ENCODE data around the gene STARD10.

Gene STARD10

DNA sequence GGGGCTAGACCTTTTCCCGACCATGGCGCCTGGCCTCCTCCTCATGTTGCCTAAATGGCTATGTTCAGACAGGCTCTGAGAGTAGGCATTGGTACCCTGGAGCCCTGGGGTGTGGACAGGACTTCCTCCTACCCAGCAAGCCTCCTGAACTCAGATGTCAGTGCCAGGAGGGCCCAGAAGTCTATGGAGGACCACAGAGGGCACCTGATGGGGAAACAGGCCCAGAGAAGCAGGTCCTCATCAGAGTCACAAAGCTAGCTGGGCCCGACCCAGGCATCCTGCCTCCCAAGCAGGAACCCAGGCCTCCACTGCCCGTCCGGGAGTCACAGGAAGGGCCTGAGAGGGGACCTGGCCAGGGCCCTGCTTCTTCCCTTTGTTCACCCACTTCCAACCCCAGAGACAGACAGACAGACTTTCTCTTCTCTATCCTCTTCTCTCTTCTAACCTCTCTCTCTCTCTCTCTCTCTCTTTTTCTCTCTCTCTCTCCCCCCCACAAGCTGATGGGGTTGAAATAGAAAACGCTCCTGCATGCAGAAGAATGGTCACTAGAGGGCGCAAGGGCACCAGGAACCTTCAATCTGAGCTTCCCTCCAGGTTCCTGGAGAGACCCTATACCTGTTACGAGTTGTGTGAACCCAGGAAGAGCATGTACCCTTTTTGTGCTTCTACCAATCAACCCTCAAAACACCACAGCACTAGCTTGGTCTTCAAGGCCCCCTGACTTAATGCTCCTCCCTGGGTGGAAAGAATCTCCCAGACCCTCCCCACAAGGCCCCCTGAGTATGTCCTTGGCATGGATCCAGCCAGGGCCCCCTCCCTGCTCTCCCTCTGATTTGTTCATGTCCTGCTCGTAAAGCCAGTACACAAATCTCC lies 68.8 kb downstream of the STARD10 start:
- peak; percentile 59 for DNase-seq (ENCODE audit: low read depth)

- no peak for DNase-seq (ENCODE audit: low read depth)
Observed at GRCh38 chr11:72724021-72724551, 69.8 kb downstream of the STARD10 start.

GRCh38 chr11:72723508-72723907 lies 70.3 kb downstream of the STARD10 start:
- no peak for DNase-seq (ENCODE audit: low read depth)

DNA sequence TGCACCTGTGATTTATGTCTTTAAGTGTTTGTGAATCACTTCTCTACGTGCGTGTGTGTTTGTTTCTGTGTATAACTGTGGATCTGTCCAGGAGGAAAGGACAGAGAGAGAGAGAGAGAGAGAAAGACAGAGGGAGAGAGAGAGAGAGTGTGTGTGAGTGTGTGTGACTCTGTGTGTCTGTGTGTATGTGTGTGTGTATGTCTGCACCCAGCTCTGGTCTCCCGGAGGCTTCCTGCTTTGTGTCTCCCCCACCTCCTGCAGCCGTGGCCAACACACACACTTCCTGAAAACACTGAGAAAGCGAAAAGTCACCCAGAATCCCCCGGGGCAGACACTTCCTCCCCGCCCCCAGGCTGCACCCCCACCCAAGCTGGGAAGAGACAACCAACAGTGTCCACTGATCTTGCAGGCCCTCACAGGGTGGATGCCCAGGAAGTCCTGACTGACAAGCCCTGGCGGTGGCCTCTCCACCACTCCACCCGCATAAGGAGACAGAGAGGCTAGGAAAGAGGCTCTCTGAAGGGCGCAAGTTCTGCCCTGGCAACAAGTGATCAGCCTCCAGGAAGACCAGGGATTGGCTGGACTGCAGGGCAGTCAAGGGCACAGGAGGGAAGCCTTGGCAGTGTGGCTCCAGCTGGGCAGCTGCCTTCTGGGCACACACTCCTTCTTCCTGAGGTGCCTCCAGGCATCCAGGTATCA lies 71.6 kb downstream of the STARD10 start:
- DNase-seq (ENCODE audit: low read depth) = peak; percentile 64

GRCh38 chr11:72721689-72722049 lies 72.2 kb downstream of the STARD10 start:
- DNase-seq (ENCODE audit: low read depth) = peak; percentile 24

- DNase-seq (ENCODE audit: low read depth) = no peak
Observed at GRCh38 chr11:72721276-72721675, 72.6 kb downstream of the STARD10 start.

DNA sequence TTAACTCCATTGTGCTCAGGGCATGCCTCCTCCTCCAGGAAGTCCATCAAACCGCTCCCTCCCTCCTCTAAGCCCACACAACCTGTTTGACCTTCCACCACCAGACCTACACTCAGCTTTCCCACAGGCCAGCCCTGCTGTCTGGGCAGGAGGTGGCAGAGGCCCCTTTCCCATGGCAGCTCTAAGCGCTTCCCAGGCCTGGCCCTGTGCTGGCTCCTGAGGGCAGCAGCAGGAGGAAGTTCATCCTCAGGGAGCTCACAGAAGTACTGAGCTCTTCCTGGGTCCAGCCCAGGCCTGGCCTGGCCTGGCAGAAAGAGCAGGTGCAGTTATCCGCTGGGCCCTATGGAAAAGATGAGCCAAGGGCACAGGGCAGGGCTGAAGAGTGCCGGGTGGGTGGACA lies 73.1 kb downstream of the STARD10 start:
- no peak for DNase-seq (ENCODE audit: low read depth)

DNA sequence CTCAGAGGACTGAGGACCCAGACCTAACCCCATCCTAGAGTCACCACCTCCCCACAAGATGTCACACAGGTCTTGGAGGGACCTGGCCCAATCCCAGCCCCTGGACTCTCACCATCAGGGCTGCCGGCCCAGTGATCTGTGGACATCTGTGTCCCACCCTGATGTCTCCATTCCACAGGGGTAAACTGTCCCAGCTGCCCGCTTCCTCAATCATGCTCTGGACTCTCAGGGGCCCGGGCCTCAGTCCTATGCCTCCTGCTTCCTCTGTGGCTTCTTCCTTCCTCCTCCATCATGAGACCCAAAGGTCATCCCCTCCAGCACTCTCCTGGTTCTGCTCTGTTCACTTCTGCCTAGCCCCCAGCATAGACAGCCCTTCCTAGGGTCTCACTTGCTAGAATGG lies 73.8 kb downstream of the STARD10 start:
- DNase-seq (ENCODE audit: low read depth) = no peak

DNA sequence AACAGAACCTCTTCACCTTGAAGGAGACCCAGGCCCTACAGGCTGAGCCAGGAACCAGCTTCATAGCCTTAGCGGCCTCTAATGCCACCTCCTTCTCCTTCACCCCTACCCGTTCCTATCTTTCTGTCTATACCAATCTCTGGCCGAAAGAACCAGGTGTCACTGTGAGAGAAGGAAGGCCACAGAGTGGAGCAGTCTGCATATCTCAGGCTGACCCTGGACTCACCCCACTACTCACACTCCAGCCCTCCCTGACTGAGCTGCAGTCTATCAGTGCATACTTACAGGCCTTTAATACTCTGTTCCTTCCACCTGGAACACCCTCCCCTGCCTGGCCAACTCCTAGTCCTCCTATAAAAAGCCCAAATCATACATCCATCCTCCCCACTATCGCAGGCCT lies 74.3 kb downstream of the STARD10 start:
- no peak for DNase-seq (ENCODE audit: low read depth)

DNA sequence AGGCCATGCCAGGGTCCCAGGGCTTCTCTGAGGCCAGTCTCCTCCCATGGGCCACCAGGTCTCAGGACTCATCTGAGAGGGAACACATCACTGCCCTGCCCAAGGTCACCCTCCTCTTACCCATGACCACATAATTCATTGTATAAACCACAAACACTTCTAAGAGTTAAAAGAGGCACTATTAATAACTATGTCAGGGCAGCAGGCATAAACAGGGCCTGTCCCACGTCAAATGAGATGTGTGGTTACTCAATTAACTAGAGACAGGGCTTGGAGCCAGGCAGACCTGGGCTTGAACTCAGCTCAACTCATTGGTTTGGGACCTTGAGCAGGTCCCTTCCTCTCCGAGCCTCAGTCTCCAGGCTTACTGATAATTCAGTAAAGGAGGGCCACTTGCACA lies 74.7 kb downstream of the STARD10 start:
- no peak for DNase-seq (ENCODE audit: low read depth)

DNA sequence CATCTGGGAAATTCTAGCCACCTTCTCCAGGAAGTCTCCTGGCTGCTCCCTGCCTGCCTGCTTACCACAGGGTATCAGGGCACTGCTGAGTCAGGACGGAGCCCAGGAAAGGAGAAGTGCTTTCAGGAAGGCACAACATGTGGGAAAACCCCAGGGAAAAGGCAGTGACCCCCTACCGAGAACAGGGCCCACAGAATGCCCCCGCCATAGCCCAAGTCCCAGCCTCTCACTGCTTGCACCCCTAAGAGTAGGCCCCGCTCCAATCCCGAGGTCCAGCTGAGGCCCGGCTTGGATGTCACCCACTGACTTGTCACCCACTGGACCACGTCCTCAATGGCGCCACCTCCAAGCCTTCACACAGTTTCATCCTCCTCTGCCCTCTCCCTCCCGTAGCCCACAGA lies 75.7 kb downstream of the STARD10 start:
- no peak for DNase-seq (ENCODE audit: low read depth)

DNA sequence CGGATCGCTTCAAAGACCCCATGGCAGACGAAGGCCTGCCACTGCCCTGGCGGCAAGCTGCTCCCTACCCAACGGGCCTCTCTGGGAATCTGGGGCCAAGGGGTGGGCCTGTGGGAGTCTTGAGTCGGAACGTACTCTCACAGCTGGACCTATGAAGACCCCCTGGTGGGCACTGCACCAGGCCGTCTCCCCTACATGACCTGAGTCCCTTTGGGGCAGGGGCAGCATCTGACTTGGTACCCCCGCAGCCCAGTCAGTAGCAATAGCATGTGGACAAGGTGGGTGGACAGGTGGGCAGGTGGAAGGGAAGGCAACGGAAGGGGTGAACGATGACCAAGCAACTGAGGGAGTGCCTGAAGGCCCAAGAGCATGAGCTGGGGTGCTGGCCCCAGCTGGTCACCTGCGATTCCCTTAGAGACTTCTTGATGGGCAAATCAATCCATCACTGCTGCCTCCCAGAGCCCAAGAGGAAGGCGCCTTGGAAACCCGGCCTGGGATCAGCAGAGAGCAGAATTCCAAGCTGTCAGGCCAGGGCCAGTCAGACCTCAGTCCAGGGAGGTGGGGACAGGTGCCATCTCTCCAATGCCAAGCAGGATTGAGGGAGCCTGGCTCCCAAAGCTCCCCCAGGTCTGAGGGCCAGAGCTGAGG lies 76.9 kb downstream of the STARD10 start:
- no peak for DNase-seq (ENCODE audit: low read depth)

DNA sequence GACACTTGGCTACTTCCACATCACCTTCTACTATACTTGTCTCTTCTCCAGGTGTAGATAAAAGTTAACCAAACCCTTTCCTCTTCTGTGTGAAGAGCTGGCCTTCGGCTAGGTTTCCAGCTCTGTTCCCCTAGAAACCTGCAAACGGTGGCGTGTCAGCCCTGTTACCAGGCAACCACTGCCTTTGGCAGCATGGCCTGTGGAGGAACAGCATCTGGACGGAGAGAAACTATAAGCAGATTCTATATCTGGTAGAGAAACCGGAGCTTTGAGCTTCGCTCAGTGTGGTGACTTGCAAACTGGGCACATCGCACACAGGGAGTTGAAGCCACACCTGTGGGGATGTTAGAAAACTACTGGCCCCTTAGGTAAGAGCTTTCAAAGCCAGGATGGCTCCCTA lies 77.6 kb downstream of the STARD10 start:
- DNase-seq (ENCODE audit: low read depth) = no peak

DNA sequence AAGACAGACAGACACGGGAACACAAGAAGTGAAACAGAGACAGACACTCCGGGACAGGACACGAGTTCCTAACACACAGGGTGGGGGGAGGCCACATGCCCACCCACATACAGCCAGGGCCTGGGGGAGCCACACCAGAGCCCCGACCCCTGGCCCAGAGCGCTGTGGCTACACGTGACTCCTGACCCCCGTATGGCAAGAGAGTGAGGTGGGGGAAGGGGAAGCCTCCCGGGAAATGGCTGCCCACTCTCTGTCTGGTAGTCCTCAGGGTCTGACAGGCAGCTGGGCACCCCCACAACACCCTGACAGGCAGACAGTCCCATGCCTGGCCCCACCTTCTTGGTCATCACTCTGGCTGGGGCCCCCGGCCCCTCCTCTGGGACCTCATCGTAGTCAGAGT lies 81.0 kb downstream of the STARD10 start:
- no peak for DNase-seq (ENCODE audit: low read depth)

DNA sequence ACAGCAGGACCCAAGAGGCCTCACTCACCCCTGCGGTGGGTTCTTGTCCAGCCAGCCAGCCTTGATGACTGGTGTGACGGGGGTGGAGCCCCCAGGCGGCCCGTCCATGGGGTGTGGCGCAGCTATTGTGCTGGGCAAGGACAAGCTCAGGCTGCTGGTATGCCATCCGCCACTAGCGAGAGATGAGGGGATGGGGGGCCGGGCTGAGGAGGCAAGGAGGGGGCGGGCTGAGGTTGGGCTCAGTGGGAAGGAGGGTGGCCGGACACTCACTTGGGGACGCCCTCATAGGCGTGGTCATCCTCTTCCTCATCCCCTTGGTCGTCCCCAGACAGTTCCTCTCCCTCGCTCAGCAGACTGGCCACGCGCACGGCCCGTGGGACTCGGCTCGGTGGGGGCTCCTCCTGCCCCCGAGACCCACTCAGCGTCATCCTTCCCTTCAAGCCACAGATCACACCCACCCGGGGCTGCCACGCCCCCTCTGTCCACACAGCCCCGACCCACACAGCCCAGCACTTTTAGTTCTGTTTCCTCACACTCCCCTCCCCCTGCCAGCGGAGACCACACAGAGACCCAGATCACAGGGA lies 81.6 kb downstream of the STARD10 start:
- no peak for DNase-seq (ENCODE audit: low read depth)

- no peak for DNase-seq (ENCODE audit: low read depth)
Observed at GRCh38 chr11:72711141-72711540, 82.7 kb downstream of the STARD10 start.

GRCh38 chr11:72710278-72710677 lies 83.6 kb downstream of the STARD10 start:
- DNase-seq (ENCODE audit: low read depth) = no peak

- DNase-seq (ENCODE audit: low read depth) = no peak
Observed at GRCh38 chr11:72709478-72710238, 84.2 kb downstream of the STARD10 start.

DNA sequence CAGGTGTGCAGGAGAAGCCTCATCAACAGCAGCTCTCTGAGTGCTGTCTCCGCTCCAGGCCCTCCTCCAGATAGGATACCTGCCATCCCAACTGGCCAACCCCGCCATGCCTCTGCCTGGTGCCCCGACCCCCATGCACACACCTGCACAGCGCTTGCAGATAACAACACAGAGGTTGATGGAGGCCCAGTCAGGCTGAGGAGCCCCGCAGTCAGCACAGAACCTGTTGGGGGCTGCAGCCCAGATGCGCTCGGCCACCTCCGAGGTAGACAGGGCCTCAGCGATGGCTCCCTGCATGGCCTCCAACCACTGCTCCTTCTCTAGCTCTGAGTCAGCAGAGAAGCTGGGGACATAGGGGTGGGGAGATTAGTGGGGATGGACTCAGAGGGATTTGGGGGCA lies 86.8 kb downstream of the STARD10 start:
- no peak for DNase-seq (ENCODE audit: low read depth)

DNA sequence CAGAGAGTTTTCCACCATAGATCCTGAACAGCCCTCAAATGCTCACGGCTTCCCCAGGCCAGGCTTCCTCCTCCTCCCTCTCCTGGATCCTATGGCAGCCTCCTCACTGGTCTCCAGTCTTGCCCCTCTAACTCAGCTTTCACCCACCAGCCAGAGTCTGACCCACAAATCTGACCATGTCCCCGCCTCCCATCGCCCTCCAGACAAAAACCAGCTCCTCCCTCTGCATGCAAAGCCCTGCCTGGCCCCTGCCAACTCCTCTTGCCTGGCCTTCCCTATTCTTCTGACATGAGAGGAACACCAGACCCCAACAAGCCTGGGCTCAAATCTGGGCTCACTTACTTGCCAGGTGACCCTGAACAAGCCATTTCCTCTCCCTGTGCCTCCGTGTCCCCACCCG lies 87.3 kb downstream of the STARD10 start:
- no peak for DNase-seq (ENCODE audit: low read depth)

DNA sequence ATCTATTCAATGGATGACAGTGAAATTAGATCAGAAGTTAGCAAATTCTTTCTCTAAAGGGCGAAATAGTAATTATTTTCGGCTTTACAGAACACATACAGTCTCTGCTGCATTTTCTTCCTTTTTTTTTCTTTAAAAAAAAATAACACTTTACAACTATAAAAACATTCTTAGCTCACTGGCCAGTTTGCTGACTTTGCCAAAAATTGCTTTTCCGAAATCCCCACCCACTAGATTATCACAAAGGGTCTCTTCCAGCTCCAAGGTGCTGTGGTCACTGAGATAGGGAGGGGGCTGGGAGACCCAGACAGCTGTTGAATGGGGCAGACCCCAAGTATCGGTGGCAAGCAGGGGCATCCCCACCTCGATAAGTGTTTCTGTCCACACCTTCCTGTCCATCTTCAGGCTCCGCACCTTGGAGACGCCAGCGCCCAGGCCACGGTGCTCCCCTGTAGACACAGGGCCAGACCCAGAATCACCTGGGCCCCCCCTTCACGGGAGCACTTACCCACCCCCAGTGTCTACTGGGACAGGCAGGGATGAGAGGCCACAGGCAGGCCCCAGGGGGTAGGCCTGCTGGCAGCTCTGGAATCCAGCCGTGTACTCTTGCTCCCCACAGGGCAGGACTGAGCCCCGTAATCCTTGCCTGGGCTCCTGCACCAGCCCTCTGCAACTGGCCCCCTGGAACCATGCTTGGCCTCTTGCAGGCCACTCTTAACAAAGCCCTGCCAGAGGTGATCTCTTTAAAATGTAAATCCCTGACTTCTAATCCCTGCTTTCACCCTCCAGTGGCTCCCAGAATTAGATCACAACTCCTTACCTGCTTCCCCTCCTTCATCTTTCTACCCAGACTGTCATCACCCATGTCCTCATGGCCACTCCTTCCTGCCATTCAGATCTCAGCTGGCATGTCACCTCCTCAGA lies 88.1 kb downstream of the STARD10 start:
- no peak for DNase-seq (ENCODE audit: low read depth)

Data from stimulated activated CD8-positive, alpha-beta memory T cell treated with anti-CD3 and anti-CD28 coated beads, Interleukin-4, amount 100 ng/mL, for 24 hours (primary cell).